GM18909 (cell line): ENCODE data around the gene PNKD.

Source experiments
- ATAC-seq: cut with Tn5 transposase; IDR thresholded peaks from one replicate; pipeline ENCODE4 v1.9.1; 2021; ENCODE audit warnings: mild to moderate bottlenecking; ENCODE audit not compliant: unreplicated experiment, poor library complexity

The PNKD gene

DNA sequence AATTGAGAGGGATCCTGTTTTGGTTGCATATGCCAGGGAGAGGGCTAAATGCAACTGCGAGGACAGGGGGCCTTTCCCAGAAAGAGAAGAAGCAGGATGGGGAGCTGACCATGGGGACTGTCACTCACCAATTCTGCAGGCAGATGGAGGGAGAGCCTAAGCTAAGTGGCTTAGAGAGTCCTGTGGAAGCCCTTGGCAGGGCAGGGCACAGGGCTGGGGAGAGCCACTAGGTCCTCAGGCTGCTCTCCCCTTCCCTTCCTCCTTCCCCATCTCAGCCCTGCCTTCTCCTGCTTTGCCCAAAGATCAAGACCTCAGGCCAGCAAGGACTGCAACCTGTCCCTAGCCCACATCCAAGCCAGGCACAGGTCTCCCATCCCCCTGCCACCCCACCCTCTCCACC lies 62.0 kb downstream of the PNKD start:
- ATAC-seq: no peak

DNA sequence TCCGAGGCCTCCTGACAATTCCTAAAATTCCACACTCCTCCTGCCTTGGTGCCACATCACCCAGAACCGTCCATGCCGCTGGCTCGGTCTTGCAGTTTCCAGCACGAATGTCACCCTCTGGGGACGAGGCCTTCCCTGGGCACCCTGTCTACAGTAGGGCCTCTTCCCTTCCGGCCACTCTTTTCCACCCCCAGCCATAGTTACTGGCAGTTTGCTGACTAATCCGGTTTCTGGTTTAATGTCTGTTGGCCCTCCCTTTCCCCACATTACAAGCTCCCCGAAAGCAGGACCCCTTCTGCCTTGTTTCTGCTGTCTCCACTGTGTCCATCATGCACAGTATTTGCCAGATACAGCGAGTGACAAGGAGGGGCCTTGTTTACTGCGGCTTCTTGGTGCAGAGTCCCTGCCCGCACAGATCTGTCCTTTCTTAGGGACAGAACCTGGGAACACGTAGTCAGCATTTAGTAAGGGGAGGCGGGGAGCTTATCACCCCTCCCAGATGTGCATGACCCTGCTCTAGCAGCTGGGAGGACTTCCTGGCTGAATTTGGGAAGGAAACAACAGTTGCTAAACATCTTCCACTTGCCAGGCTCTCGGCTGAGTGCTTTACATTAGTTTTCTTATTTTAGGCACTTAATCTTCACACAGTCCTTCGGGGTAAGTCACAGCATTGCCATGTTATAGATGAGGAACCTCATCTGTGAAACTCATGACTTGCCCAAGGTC lies 62.8 kb downstream of the PNKD start:
- ATAC-seq: no peak

DNA sequence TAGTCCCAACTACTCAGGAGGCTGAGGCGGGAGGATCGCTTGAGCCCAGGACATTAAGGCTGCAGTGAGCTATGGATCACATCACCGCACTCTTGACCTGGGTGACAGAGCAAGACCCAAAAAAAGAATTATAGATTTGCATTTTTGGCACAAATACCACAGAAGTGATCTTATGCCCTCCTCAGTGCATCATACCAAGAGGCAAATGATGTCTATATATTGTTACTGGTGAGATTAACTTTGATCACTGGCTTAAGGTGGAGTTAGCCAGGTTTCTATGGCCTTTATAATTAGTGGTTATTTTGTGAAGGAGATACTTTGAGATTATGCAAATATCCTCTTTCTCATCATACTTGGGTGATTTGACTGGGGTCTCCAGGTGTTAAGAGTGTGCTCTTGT lies 64.2 kb downstream of the PNKD start:
- ATAC-seq: no peak

DNA sequence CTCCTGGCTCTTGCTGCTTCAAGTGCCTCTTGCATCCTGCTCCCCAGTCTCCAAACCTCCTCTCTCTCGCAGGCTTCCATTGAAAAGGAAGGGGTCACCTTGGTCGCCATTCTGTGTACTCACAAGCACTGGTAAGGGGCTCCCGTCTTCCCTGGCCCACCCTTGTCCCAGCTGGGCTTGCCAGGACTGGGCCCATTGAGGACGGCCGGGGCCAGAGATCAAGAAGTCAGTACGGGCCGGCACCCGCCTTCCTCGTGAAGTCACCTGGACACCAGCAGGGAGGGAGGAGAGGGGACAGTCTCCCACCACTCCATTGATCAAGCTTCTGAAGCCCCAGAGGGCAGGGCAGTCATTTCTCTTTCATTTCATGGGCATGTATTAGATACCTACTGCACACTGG lies 70.3 kb downstream of the PNKD start:
- no peak for ATAC-seq

DNA sequence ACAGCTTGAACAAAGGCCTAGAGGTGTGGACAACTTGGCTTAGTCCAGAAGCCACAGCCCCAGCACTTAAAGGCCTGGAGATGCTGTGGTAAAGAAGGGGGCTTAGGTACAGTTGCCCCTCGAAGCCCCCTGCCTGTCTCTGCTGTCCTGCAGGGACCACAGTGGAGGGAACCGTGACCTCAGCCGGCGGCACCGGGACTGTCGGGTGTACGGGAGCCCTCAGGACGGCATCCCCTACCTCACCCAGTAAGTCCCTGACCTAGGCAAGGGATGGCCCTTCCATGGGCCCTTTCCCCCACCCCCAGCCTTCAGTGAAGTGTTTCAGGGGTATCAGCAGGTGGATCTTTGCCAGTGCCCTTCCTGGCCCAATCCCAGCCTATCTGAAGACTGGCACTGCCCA lies 71.1 kb downstream of the PNKD start:
- no peak for ATAC-seq

DNA sequence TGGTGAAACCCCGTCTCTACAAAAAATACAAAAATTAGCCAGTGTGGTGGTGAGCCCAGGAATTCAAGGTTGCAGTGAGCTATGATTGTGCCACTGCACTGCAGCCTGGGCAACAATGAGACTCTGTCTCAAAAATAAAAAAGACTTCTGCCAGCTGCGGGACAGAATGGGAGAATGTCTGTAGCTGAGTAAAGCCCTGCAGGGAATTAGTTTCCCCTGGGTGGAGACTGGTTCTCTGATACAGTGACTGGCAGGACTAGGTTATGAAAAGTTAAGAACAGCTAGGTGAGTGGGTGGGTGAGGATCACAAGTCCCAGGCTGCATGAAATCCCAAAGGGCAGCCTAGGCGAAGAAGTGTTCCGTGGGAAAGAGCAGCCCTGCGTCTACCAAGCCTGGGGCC lies 72.5 kb downstream of the PNKD start:
- no peak for ATAC-seq

DNA sequence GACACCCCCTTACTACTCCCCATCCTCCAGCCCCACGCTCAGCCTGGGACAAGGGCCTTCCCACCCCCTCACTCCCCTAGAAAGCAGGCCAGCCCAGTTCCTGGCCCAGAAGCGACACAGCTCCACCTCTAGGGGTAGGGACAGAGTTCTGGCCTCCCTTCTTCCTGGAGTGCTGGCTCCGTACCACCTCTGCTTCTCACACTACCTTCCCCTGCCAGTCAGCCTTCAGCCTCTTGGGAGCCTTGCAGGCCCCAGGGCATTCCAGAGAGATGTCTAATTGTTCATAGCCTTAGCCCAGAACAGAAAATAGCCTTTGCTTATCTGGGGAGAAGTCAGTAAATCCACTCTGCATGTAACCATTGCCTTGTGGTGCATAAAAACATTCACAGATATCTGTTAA lies 73.3 kb downstream of the PNKD start:
- ATAC-seq: no peak

DNA sequence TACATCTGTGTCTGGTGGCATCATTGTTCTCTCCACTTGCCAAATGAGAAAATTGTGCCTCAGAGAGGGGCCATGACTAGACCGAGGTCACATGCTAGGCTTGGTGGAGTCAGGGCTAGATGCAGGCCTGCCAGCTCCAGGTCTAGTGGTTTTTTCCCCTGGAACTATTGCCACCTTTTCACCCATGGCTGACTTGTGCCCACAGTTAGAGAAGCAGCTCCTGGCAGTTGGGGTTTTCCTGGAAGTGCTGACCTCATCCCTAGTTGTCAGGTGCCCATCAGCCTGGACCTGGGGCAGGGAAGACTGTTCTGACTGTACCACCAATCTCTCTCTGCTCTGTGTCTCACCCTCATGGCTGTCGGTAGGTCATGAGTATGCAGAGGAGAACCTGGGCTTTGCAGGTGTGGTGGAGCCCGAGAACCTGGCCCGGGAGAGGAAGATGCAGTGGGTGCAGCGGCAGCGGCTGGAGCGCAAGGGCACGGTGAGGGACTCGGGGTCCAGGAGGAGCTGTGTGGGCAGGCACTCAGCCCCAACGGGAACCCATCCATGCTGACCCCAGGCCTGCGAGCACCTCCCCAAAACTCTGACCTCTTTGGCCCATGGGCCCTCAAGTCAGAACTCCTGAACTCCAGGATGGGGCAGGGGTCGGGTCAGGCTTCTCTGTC lies 73.9 kb downstream of the PNKD start:
- no peak for ATAC-seq

DNA sequence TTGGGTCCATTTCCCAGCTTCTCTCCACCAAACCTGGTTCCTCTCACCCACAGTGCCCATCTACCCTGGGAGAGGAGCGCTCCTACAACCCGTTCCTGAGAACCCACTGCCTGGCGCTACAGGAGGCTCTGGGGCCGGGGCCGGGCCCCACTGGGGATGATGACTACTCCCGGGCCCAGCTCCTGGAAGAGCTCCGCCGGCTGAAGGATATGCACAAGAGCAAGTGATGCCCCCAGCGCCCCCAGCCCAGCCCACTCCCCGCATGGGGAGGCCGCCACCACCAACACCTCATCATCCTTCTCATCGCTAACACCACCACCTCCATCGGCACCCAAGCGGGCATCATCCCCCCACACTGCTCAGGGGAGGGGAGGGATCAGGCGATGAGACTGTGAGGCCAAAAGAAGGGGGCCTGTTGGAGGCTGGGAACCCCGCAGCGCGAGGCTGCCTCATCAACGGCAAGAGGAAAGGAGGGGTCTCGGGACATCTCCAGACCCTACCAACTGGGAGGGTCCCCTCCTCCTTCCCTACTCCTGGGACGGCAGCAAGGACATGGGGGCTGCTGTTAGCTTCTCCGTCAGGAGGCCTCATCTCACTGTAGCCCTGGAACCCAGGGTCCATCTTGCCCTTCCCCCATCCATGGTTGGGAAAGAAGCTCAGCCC lies 74.6 kb downstream of the PNKD start:
- no peak for ATAC-seq

DNA sequence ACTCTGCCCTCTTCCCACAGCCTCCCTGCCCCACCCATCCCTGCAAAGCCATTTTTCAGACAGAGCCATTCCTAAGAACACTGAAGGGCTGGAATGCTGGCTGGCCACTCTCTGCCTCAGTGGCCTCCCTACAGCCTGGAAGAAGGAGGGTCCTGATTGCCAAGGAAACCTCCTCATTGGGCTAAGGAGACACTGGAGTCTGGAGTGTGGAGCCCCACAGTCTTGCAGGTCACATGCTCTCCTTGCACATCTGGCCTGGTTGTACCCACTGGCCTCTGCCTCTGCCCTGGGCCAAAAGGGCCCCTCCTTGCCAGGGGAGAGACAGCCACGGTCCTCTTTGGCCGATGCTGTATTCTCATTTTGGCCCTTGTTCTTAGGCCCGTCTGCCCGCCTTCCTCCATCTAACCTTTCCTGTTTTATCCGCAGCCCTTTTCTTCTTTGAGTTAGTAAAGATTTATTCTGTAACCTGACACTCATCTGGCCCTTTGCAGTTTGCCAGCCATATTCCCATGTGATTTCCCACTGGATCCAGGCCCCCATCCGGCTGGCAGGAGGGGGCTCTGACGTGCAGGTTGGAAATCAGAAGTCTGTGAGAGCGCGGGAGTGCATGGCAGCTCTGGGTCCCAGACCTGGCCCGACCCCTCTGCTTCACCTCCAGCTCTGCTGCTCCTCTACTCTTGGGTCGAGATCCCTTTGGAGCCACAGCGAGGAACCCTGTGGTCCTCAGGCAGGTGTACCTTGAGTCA lies 75.3 kb downstream of the PNKD start:
- ATAC-seq: no peak

DNA sequence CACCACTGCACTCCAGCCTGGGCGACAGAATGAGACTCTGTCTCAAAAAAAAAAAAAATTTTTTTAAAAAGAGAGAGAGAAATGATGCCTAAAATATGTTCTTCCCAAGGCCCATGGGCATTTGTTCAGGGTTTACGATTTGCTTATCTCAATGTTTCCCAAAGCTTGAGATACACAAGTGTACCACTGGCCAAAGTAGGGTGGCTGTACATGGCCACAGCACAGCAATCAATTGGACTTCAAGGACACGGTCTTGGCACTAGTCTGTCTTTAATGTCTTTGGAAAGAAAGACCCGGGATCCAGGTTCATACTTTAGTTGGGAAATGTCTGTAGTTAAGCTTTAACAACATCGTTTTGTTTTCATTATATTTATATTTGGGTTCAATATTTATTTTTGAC lies 76.9 kb downstream of the PNKD start:
- ATAC-seq: no peak

DNA sequence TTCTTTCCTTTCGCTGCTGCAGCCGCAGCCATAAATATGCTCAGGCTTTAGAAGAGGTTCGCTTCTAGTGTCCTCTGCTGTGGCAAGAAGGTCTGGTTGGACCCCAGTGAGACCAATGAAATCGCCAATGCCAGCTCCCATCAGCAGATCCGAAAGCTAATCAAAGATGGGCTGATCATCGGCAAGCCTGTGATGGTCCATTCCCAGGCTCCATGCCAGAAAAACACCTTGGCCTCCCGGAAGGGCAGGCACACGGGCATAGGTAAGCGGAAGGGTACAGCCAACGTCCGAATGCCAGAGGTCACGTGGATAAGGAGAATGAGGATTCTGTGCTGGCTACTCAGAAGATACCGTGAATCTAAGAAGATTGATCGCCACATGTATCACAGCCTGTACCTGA lies 83.7 kb downstream of the PNKD start:
- no peak for ATAC-seq

DNA sequence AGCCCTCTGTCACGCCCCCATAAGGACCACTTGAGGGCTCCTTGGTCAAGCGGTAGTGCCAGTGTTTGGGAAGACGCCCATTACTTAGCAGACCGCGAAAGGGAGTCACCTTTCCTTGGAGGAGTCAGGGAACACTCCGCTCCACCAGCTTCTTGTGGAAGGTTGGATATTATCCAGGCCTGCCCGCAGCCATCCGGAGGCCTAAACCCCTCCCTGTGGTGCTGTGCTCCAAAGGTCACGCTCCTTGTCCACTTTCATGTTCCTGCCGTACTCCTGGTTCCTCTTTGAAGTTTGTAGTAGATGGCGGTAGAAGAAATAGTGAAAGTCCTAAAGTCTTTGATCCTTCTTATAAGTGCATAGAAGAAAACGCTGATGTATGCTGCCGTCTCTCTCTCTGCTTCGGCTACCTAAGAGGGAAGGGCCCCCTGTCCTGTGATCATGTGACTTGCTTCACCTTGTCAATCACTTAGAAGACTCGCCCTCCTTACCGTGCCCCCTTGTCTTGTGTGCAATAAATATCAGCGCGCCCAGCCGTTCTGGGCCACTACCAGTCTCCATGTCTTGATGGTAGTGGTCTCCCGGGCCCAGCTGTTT lies 84.6 kb downstream of the PNKD start:
- ATAC-seq: no peak

DNA sequence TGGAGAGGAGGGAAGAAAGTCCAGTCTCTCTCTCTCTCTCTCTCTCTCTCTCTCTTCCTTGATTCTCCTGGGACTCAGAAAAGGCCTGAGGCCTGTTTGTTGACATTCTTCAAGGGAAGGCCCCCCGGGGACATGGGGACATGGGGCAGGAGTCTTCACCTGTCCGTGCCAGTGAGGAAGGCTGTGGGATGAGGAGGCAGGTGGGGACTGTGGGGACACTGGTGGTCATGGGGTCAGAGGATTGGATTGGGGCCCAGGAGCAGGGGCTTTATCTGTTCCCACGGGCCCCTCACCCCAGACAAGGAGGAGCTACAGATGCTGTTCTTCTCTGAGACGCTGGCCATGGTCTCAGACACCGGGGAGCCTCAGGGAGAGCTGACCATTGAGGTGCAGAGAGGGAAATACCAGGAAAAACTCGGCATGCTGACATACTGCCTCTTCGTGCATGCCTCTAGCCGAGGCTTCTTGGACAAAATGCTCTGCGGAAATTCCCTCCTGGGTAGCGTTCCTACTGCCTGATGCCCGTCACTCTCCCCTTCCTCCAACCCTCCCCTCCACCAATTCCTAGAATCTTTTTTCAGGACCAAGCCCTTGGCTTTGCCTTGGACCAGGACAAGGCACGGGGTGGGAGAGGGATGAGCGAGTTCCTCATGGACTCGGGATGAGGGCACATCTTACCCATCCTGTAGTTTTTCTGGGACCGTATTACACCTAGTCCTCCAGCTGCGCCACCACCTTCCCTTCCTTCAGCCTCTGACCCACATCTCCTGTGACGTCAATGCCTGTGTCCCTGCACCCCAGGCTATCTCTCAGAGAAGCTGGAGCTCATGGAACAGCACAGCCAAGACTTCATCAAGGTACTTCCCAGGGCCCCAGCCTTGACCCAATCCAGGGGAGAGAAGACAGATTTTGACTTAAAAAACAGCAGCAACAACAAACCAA lies 87.2 kb downstream of the PNKD start:
- ATAC-seq: no peak

DNA sequence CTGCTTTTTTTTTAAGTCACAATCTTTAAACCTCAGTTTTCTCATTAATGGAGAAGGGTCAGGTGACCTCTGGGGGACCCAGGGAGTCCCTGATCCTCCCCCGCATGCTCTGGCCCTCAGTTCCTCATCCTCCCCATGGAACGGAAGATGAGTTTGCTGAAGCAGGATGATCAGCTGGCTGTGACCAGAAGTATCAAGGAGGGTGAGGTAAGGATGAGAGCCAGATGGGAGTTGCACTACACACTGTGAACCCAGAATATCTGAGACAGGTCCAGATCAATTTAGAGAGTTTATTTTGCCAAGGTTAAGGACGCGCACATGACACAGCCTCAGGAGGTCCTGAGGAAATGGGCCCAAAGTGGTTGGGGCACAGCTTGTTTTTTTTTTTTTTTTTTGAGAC lies 90.1 kb downstream of the PNKD start:
- ATAC-seq: no peak

DNA sequence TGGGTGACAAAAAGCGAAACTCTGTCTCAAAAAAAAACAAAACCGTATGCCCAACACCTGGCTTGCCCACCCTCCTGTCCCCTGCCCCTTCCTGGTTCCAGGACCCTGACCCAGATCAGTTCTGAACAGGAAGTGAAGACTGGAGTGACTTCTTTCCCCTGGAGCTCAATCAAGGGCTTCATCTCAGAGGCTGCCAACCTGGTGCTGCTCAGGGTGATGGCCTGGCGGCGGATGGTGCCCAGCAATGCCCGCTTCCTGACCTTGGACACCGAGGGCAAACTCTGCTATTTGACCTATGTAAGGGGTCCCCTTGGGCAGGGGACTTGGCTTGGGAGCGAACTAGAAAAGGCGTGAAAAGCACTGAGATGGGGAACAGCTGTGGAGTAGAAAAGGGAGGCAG lies 92.3 kb downstream of the PNKD start:
- ATAC-seq: no peak

DNA sequence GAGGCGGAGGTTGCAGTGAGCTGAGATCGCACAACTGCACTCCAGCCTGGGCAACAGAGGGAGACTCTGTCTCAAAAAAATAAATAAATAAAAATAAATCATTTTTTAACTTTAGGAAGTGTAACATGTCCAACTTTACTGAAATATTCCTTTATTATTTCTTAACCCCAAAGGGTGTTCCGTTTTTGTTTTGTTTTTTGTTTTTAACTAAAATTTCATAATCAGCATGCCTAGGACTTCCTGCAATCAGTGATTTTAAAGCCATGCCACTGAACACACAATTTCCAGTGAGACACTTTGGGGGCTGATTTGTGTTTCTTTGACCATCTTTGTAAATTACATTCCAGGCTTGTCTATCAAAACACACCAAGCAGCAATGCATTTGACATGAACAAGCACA lies 93.4 kb downstream of the PNKD start:
- ATAC-seq: no peak

DNA sequence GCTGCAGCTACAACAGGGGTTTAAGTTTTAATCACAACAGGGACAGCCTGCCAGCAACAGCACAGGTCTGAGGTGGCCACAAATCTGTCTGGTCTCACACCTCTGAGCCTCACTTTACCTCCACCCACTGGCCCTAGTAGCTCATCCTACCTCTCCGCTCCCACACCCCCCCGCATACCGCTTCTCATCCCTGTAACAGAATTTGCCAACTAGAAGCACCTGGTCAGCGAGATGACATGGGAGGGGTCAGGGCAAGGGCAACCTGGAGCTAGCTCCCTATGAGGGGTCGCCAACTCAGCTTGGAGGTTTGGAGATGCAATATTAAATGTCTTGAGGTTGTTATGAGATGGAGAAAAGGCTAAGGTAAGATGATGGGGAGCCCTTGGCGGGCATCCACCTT lies 93.9 kb downstream of the PNKD start:
- ATAC-seq: no peak

DNA sequence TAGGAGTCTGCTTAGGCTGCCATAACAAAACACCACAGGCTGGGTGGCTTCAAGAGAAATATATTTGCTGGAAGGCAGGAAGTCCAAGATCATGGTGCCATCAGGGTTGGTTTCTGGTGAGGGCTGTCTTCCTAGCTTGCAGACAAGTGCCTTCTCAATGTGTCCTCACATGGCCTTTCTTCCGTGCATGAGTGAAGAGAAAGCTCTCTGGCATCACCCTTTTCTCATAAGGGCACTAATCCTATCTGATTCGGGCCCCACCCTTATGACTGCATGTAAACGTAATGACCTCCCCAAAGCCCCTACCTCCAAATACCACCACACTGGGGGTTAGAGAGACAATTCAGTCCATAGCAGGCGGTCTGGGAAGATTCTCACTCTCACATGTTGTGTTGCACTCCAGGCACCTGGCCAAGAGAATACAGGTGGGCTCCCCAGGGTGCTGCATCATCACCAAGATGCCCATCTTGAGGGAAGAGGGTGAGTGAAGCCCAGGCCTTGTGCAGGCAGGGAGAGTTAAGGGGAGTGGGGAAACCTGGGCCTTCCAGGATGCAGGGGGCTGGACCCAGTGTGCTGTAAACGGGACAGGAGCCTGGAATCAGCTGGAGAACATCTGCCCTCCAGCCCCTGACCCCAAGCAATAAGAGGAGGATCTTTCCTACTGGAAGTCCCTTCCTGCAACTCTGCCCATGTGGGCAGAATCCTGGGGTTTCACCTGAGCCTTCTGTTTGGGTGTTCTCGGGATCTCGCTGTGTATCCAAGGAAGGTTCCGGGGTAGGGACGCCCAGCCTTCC lies 96.5 kb downstream of the PNKD start:
- no peak for ATAC-seq
